ENCODE measurements around the gene EXOC7. TPM values are rescaled to one million over a fixed set of nuclear protein-coding genes. Genes with fewer than 3 reads are reported as not detected.
A peak's percentile ranks its signal among the peaks of the same experiment; 100 is the strongest.

Gene EXOC7
- total and polyA plus RNA-seq, 12 donors = 65.7 to 145 (median 95.8) TPM

DNA sequence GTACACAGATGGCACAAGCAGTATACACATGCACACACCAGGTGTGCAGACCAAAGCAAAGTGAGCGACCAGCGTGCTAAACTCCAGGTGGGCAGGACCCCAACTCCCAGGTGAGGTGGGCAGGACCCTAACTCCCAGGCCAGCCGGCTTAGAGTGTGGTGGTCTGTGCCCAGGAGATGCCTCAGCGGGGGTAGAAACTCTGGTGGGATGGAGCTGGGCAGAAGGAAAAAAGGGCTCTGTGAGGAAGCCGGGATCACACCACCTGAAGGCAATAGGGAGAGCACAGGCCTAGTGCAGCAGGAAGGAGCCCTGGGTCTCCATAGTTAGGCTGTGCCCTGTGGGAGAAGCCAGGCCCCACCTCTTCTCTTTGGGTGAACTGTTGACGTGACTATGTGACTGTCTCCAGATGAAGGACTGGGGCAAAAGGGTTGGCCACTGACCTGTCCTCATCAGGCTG, 39.0 kb upstream of the EXOC7 start:
- 93 to 95% (median 94%) methylated on average over 5 to 6 of the region's 6 CpGs for WGBS, 4 donors
- Histone ChIP-seq H3K9me3 (replicated peaks in 1 of 3) (no peaks in the 10 kb centered on the region), H3K36me3 (replicated peaks in 1 of 2) (no peaks in the 10 kb centered on the region), H3K27me3 (peaks cover 30% of the 10 kb centered on the region), H3K4me3 (no peak overlapping the region), H3K4me1 (replicated peaks in 1 of 2) (peaks cover 10 to 33% of the 10 kb centered on the region in 2 donors), H3K27ac (no peak overlapping the region)
- DNase-seq = no peak
- no peak for TF ChIP-seq POLR2A (IDR thresholded peaks at IDR 0.05)
- intact Hi-C loops (cut with DNase I) = no loop called here

DNA sequence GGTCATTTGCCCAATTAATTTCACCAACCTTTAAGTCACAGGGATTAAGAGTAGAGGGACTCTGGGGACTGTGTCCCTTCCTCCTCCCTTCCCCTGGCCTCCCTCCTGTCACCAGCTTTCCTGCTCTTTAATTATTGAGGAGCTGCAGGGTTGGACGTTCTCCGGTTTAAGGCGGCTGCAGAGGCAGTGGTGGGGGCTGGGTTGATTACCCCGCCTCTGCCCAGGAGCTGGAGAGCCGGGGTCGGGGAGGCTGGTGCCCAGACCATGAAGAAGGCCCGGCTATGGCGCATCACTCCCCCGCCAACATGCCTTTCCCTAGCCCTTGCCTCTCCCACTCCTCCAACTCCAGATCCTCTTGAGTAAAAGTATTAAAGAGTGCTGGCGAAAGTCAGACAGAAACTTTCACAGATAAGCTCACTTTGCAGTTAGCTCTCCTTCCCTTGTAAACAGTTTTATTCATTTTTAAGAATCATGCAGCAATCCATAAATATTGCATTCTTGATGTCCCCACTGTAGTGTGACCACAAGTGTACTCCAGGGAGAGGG, 38.5 kb upstream of the EXOC7 start:
- WGBS, 4 donors = 64 to 80% (median 73%) methylated on average over 7 to 10 of the region's 10 CpGs
- Histone ChIP-seq H3K27me3 (peaks cover 35% of the 10 kb centered on the region), H3K4me3 (no peak overlapping the region), H3K4me1 (replicated peaks in 1 of 2) (peaks cover 10 to 33% of the 10 kb centered on the region in 2 donors), H3K36me3 (replicated peaks in 1 of 2) (no peaks in the 10 kb centered on the region), H3K27ac (no peak overlapping the region), H3K9me3 (replicated peaks in 1 of 3) (no peaks in the 10 kb centered on the region)
- no peak for DNase-seq
- TF ChIP-seq POLR2A (IDR thresholded peaks at IDR 0.05) = no peak
- TF ChIP-seq, protein P1, sequence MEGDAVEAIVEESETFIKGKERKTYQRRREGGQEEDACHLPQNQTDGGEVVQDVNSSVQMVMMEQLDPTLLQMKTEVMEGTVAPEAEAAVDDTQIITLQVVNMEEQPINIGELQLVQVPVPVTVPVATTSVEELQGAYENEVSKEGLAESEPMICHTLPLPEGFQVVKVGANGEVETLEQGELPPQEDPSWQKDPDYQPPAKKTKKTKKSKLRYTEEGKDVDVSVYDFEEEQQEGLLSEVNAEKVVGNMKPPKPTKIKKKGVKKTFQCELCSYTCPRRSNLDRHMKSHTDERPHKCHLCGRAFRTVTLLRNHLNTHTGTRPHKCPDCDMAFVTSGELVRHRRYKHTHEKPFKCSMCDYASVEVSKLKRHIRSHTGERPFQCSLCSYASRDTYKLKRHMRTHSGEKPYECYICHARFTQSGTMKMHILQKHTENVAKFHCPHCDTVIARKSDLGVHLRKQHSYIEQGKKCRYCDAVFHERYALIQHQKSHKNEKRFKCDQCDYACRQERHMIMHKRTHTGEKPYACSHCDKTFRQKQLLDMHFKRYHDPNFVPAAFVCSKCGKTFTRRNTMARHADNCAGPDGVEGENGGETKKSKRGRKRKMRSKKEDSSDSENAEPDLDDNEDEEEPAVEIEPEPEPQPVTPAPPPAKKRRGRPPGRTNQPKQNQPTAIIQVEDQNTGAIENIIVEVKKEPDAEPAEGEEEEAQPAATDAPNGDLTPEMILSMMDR (IDR thresholded peaks at IDR 0.05) = no peak
- intact Hi-C loops (cut with DNase I) = no loop called here

DNA sequence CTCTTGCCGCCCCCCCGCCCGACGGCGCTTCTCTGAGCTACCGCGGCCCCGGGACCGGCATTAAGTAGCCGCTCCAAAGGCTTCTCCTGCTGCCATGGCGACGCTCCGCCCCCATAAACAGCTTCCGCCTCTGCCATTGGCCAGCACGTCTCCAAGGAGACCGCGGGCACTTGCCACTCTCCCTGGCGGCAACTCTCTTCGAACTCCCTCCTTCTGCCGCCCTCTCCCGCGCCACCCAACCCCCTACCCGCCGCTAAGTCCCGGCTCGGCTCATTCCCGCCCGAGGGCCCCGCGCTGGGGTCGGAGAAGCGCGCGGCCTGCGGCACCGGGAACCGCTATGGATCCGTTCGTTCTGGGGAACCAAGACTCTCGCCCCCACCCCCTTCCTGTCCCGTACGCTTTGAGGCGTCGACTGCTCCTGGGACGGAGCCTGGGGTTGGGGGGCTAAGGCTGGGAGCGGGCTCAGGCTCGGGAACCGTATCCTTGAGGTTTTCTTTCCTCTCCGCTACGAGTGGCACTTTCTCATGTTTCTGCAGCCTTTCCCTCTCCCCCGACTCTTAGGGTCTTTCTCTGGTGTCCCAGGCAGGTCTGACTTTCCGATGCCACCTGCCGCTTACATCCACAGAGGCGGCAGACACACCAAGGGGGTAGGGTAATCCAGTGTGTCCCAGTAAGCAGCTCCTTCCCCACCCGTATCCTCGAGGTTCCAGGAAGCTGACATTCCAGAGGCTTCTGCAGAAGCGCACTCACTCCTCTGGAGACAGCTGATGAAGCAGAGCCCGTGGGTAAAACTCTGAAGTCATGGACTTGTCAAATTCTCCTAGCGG, 37.8 kb upstream of the EXOC7 start, which contains the start of gene FOXJ1:
Gene FOXJ1 (minus strand): TSS at position 34 of the 827 bp plus-strand sequence. CDS start 850 bp downstream, outside the sequence.
- H3K27me3 ChIP-seq = peaks cover 40% of the 10 kb centered on the region
- WGBS, 4 donors = 7 to 26% (median 10%) methylated on average over 22 to 59 of the region's 59 CpGs

DNA sequence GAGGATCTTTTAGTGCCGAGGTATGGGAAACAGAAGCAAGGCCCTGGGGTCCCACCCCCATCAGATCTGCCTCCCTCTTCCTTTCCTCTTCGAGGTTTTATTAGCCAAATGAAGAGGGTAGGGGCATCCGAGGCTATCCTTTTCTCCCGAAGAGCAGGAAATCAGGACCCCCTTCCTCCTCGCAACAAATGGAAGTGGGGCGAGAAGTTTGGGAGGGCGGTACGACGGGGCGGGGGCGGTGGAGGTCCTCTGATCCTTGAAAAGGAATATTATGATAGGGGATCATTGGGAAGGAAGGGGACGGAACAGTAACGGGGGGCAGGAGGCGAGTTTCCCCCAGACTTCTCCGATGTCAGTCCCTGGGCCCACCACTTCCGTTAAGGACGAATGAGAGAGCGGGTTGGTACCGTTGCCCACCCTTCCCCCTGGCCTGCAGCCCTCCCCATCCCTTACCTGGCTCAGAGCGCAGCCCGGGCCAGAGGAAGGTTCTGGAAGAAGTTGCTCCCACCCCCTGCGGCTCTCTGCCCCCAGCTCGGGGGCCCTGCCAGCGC, 37.1 kb upstream of the EXOC7 start:
- Histone ChIP-seq H3K9me3 (replicated peaks in 1 of 3) (no peaks in the 10 kb centered on the region), H3K27ac (no peak overlapping the region), H3K4me1 (replicated peaks in 1 of 2) (peaks cover 3 to 28% of the 10 kb centered on the region in 2 donors), H3K36me3 (replicated peaks in 1 of 2) (no peaks in the 10 kb centered on the region), H3K4me3 (peak overlapping the region in 1 of 4 donors; percentile 50), H3K27me3 (peaks cover 40% of the 10 kb centered on the region)
- DNase-seq = no peak
- TF ChIP-seq, protein P1 (IDR thresholded peaks at IDR 0.05) = no peak
- no peak for TF ChIP-seq POLR2A (IDR thresholded peaks at IDR 0.05)
- 4 to 7% (median 5%) methylated on average over 14 to 24 of the region's 24 CpGs for WGBS, 4 donors
- intact Hi-C loops (cut with DNase I) = no loop called here

More for the DNA sequence above, 37.8 kb upstream of the EXOC7 start, which contains the start of gene FOXJ1:
- Histone ChIP-seq H3K36me3 (replicated peaks in 1 of 2) (no peaks in the 10 kb centered on the region), H3K9me3 (replicated peaks in 1 of 3) (no peaks in the 10 kb centered on the region), H3K4me1 (replicated peaks in 1 of 2) (peaks cover 10 to 33% of the 10 kb centered on the region in 2 donors), H3K27ac (no peak within 1 kb of the TSS), H3K4me3 (peak within 1 kb of the TSS in 2 of 4 donors; percentile 28 to 50)
- intact Hi-C loops (cut with DNase I) = no loop called here
- DNase-seq = peak; percentile 86 to 96 (median 91)
- TF ChIP-seq POLR2A (IDR thresholded peaks at IDR 0.05) = no peak
- TF ChIP-seq, protein P1 (IDR thresholded peaks at IDR 0.05) = no peak
